Erythroblast (primary cell): Measurements from ENCODE around the gene CCDC136.

ENCODE experiments used
- DNase-seq, 2 experiments: peaks; one replicate each; lab custom pipeline; 2025; lab: John Stamatoyannopoulos, UW
- GATA1 ChIP-seq: IDR thresholded peaks from 2 replicates; pipeline ENCODE4 v1.6.1; 2011; ENCODE audit warnings: low read depth, mild to moderate bottlenecking, control low read depth, low read length, moderate library complexity
- POLR2A ChIP-seq: IDR thresholded peaks from 2 replicates; pipeline ENCODE4 v1.6.1; 2011; ENCODE audit warnings: mild to moderate bottlenecking, low read length

The CCDC136 gene

DNA sequence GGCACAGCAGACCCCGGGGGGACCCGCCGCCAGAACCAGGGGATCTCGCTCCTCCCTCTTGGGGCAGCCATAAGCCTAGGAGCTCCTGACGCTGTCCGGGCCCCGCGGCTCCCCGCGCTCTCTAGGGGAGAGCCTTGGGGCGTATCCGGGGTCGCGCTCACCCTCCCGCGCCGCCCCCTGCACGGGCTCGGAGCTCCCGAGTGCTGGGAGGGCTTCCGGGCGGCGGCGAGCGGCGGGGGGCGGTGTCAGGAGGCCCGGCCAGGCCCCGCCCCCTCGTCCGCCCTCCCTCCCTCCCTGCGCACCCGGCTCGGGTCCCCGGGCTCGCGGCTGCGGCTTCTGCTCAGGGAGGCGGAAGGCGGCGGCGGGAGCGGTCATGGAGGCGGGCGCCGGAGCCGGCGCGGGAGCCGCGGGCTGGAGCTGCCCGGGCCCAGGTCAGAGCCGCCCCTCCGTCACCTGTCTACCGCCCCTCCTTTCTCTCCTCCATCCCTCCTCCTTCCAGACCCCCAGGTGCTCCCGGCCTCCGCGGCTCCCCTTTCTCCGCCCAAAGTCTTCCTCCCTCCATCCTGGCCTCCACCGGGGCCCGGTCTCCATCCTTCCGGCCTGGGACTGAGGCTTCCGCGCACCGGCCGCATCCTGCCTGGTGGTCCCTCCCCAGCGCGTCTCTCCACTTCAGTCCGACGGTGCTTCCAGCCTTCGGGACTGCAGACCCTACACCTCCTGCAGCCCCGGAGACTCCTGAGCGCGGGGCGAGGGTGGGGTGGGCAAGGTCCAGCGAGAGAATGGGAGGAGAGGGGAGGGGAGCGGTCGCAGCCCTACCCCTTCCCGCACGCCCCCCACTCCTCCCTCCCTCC lies at the start of gene CCDC136:
Gene CCDC136 (plus strand): TSS at position 848 of the 851 bp plus-strand sequence. CDS start 444 bp downstream, outside the sequence.
- peak; percentile 76 to 86 for DNase-seq
- TF ChIP-seq POLR2A (no peak), GATA1 (no peak)

DNA sequence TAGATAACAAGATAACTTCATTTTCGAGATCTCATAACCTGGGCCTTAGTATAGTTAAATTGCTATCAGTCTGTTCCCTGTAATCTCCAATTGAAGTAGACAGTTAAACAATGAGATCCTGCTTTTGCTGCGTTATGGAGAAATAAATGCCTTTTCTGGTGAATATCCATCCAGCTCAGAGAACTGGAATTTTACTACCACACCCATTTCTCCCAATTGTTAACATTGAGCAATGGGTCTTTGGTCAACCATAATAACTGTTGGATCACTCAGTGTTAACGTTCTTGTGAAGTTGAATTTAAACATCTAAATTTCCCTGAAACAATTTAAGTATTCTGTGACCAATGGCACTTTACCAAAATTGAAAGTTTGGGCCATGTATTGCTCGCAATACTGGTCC lies 49.6 kb upstream of the CCDC136 start:
- DNase-seq: no peak
- TF ChIP-seq GATA1 (no peak), POLR2A (no peak)

DNA sequence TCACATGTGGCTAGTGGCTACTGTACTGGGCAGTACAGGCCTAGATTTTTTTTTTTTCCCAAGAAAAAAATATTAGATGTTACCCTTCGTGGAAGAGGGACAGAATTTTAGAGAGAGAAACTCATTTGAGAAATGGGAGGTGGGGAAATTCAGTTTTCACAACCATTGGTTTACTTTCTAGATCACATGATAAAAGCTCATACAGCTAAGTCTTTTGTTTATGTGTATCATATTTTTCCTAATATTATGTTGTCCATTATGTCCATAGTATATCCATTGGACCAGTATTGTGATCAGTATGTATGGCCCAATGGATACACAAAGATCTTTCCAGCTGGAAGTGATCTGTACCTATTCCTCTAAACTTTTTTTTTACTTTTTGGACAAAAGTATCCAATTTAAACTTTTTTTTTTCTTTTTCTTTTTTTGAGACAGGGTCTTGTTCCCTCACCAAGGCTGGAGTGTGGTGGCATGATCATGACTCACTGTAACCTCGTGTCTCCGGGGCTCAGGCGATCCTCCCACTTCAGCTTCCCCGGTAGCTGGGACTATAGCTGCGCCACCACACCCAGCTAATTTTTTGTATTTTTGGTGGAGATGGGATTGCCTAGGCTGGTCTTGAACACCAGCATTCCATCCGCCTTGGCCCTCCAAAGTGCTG lies 48.5 kb upstream of the CCDC136 start:
- TF ChIP-seq POLR2A (no peak), GATA1 (no peak)

DNA sequence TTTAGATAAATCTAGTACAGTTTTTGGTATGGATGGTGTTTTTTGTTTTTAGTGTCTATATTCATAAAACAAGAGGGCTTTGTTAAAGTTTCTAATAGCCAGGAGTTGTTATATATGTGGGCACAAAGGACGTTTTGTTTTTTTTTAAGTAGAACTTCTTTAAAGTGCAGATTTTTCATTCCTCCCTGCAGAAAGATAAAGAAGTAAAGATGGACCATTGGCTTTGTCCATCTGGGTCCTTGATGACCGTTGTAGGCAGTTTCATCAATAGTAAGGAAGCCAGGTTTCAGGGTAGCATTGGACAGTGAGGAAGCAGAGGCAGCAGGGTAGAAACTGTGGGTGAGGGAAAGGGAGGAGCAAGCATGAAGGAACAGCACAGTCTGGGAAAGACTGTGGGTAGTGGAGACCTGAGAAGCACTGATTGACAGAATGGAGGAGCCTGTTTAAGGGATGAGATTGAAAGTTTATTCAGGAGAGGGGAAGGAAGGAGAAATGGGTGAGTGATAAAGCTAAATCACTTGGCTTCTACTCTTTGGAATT lies 47.3 kb upstream of the CCDC136 start:
- no peak for DNase-seq
- TF ChIP-seq POLR2A (no peak), GATA1 (no peak)

More for the DNA sequence above, 48.5 kb upstream of the CCDC136 start:
- peak; percentile 8 to 10 for DNase-seq

DNA sequence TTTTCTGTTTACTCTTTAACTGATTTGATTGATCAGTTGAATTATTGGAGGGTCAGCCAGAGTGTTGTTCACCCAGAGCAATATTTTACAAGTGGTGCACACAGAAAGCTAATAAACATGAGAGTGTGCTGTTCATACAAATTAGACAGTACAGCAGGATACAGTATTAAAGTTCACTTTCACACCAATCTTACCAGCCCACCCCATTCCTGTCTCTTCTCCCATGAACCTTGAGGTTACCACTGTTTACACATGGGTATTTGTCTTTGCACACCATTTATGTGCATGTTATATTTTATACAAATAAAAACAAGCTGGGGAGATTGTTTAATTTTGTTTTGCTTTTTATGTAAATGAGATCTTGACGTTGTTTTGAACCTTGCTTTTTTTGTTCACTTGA lies 46.1 kb upstream of the CCDC136 start:
- DNase-seq: no peak
- no peak for TF ChIP-seq GATA1
- TF ChIP-seq POLR2A: no peak

DNA sequence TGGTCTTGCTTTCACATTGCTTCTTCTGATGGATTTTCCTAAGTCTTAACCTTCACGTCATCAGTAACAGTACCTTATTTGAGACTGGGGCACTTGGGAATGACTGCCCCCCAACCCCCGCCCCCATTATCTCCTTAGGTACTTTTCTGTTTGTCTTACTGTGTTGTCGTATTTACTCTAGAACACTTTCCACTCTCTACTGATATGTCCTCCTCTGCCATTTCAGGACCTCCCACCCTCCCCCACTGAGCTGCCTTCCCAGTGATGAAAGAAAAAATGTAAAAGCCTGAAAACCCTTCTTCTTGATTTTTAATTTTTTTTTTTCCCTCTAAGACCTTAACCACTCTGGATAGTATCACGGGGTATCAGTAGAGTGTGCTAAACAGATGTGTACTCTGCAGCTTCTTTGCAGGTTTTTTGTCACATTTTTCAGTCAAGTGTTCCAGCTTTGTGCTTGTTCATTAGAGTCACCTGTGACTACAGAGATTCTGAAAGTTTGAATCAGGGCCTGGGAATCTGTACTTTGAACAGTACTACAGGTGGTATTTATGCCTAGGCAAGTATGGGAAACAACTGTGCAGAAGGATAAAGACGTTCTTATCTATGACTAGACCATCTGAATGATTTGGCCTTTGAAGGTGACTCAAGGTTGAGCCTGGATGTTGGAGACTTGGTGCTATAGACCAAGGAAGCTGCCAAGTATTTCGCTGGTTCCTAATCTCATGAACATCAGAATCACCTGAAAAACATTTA lies 44.3 kb upstream of the CCDC136 start:
- no peak for TF ChIP-seq POLR2A
- no peak for TF ChIP-seq GATA1
- DNase-seq: peak in 1 of 2 experiments; percentile 7

DNA sequence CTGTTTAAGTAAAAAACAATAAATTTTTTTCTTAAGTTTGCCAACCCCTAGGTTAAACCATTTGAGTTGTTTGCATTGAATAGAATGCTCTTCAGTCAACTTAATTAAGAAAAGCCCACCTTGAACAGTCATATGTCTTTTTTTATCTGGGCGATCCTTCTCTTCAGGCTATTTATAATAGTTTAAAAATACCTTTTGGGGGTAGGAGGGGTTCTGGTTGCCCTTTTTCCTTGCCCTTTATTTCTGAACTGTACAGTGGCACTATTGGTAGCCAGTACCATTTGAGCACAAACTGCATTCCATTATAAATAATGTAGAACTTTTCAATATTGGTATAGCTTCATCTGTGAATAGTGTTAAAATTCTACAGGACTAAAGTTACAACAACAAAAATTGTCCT lies 39.5 kb upstream of the CCDC136 start:
- no peak for DNase-seq
- TF ChIP-seq POLR2A (no peak), GATA1 (no peak)

DNA sequence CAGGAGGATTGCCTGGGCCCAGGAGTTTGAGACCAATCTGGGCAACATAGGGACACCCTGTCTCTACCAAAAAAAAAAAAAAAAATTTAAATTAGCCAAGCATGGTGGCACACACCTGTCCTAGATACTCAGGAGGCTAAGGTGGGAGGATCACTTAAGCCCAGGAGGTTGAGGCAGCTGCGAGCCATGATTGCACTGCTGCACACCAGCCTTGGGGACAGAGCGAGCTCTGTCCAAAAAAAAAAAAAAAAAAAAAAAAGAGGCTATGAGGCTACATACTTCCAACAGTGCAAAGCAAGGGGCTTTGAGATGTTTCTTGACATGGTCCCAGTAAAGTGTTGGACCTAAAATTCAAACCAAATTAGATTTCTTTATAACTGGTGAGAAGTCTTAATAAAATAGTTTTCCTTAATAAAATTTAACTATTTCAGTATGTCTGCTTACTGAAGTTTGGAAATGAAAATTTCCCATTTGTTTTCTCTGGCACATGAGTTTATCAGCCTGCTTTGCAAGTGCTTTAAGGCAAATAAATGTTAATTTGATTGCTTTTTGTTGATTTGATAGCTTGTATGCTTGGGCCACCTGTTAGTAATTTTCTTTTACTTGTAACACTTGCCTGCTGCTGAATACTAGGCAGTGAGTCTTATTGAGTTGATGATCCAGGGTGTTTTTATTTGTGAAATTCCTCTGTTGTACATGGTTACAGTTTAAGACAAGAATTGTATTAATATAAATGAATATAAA lies 36.5 kb upstream of the CCDC136 start:
- TF ChIP-seq GATA1 (no peak), POLR2A (no peak)
- DNase-seq: no peak

DNA sequence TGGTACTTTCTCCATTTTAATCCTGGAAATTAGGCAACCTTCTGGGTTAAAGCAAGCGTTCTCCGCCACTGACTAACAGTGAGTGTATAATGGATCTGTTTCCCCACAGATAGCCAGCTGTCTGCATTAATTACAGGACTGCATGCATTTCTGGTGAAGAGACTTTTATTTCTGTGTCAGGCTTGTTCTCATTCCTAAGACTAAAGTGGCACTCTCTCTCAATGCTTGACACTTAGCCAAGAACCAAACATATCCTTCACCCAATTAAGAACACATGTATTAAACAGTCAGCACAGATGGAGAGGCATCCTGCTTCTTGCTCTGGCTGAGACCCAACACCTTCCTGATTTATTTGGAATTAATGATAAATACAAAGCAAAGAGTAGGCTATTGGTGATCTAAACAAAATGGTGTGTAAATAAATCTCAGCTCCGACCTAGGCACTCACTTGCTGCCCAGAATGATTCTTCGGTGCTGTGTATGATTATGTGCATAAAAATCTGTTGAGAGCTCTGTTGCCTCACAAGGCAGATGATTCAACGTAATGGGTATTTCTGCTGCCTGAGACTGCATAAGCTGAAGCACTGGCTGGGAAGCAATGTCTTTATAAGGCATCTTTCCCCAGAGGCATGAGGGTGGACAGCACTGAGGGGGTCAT lies 35.8 kb upstream of the CCDC136 start:
- TF ChIP-seq POLR2A: no peak

DNA sequence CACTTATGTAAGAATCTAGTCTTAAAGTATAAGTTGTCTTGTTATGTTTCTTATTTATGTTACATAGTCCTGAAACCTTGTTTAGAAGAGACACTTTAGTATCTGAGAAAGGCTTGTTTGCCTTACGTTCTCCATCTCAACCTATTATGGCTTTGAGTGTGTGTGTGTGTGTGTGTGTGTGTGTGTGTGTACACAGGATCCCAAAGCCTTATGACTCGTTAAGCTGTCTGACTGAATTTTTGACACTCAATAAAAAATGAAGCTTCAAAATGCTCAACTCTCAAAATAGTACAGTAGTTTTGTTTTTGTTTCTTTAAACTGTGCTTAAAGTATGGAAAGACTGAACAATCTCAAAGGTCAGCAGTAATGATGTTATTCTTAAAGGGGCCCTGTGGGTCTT lies 34.6 kb upstream of the CCDC136 start:
- no peak for DNase-seq
- TF ChIP-seq GATA1 (no peak), POLR2A (no peak)

More for the DNA sequence above, 35.8 kb upstream of the CCDC136 start:
- no peak for DNase-seq

DNA sequence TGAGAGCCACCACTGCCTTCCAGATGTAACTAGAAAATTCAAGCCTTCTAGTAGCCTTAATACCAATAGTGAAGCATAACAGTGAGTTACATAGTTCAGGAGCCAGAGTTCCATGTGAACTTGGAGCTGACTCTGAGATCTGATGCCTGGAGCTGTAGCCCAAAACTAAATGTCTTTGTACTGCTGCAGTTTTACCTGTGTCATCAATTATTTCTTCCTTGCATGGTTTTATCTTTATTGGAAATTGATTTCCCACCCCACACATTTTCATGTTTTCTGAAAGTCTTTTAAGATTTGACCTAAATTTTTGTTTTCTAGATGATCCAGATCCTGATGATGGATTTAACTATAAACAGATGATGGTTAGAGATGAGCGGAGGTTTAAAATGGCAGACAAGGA lies 33.2 kb upstream of the CCDC136 start:
- TF ChIP-seq POLR2A: no peak
- no peak for TF ChIP-seq GATA1
- DNase-seq: no peak

DNA sequence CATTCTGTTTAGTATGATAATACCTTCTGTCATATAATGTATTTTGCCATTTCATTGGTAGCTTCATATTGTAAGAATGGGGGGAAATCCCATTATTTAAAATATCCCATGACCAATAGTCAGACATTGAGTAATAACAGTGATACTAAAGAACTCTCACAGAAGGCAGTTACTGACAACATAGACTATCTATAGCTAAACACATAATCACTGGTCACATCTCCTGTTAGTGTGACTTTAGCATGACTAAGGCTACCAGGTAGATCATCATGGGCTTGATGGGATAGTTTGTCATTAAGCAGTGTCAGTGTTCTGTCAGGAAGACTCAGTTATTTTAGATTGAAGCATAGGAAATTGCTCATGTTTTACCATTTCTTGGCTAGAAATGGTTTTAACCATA lies 32.5 kb upstream of the CCDC136 start:
- DNase-seq: no peak
- TF ChIP-seq GATA1 (no peak), POLR2A (no peak)
